LNCAP (cell line): ENCODE results near the gene OR5D16.

Source experiments
- CTCF ChIP-seq: fragments of 450-650 bp; IDR thresholded peaks from 2 replicates; pipeline ENCODE4 v1.5.1; 2017; ENCODE audit warnings: mild to moderate bottlenecking

Gene OR5D16

GRCh38 chr11:55838452-55838851, at the start of gene OR5D16:
Gene OR5D16 (plus strand): TSS chr11:55838752. CDS start chr11:55838752, 0 bp downstream.
- no peak for TF ChIP-seq CTCF

GRCh38 chr11:55791606-55792005, 46.9 kb upstream of the OR5D16 start:
- no peak for TF ChIP-seq CTCF

- TF ChIP-seq CTCF, result no peak
Measured at GRCh38 chr11:55793321-55793720, 45.2 kb upstream of the OR5D16 start.

- TF ChIP-seq CTCF, result no peak
Measured at GRCh38 chr11:55795256-55795655, 43.3 kb upstream of the OR5D16 start, which contains the start of gene OR5D14. Gene OR5D14 (plus strand): TSS chr11:55795556. CDS start chr11:55795556, 0 bp downstream.

- no peak for TF ChIP-seq CTCF
Measured at GRCh38 chr11:55806248-55806647, 32.3 kb upstream of the OR5D16 start.

GRCh38 chr11:55811067-55811466, 27.5 kb upstream of the OR5D16 start, which contains the start of gene OR5L1:
Gene OR5L1 (plus strand): TSS chr11:55811367. CDS start chr11:55811467, 100 bp downstream.
- TF ChIP-seq CTCF, result no peak

GRCh38 chr11:55819330-55819729, 19.2 kb upstream of the OR5D16 start, which contains the start of gene OR5D18:
Gene OR5D18 (plus strand): TSS chr11:55819630. CDS start chr11:55819630, 0 bp downstream.
- TF ChIP-seq CTCF, result no peak

GRCh38 chr11:55826919-55827318, 11.6 kb upstream of the OR5D16 start, which contains the start of gene OR5L2:
Gene OR5L2 (plus strand): TSS chr11:55827219. CDS start chr11:55827219, 0 bp downstream.
- no peak for TF ChIP-seq CTCF
